Measurements from ENCODE around the gene LCMT1. TPM values are rescaled to one million over a fixed set of nuclear protein-coding genes. Genes with fewer than 3 reads are reported as not detected.
A peak's percentile ranks its signal among the peaks of the same experiment; 100 is the strongest.

Gene LCMT1
- total and polyA plus RNA-seq, 9 of the 15 experiments (the other 6 are each of a cell fraction or from before 2014, with no cell fraction given) = 20.0 to 42.8 (median 32.3) TPM

DNA sequence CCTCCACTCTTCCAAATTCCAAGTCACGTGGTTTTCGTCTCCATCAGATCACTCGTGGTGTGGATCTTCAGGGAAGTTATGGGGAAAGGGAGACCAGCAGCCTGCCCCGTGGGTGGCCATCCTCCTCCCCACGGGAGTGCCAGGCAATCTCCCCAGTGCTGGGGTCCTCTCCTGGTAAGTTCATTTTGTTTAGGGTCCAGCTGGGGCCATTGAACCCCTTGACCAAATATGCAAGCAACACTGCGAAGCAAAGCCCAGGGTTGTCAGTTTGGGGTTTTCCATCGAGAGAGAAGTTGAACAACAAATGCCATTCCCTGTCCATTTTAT lies 4.1 kb upstream of the LCMT1 start (continued):
- TF ChIP-seq, protein P1, sequence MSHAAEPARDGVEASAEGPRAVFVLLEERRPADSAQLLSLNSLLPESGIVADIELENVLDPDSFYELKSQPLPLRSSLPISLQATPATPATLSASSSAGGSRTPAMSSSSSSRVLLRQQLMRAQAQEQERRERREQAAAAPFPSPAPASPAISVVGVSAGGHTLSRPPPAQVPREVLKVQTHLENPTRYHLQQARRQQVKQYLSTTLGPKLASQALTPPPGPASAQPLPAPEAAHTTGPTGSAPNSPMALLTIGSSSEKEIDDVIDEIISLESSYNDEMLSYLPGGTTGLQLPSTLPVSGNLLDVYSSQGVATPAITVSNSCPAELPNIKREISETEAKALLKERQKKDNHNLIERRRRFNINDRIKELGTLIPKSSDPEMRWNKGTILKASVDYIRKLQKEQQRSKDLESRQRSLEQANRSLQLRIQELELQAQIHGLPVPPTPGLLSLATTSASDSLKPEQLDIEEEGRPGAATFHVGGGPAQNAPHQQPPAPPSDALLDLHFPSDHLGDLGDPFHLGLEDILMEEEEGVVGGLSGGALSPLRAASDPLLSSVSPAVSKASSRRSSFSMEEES (CRISPR knock-in tag; IDR thresholded peaks at IDR 0.05) = peak; percentile 92
- no peak for TF ChIP-seq NR1H2 (CRISPR knock-in tag; IDR thresholded peaks at IDR 0.05)
- TF ChIP-seq ZNF217 (CRISPR knock-in tag; IDR thresholded peaks at IDR 0.05) = no peak
- TF ChIP-seq, protein P2, sequence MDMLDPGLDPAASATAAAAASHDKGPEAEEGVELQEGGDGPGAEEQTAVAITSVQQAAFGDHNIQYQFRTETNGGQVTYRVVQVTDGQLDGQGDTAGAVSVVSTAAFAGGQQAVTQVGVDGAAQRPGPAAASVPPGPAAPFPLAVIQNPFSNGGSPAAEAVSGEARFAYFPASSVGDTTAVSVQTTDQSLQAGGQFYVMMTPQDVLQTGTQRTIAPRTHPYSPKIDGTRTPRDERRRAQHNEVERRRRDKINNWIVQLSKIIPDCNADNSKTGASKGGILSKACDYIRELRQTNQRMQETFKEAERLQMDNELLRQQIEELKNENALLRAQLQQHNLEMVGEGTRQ (CRISPR knock-in tag; IDR thresholded peaks at IDR 0.05) = peak; percentile 50
- TF ChIP-seq, protein P3, sequence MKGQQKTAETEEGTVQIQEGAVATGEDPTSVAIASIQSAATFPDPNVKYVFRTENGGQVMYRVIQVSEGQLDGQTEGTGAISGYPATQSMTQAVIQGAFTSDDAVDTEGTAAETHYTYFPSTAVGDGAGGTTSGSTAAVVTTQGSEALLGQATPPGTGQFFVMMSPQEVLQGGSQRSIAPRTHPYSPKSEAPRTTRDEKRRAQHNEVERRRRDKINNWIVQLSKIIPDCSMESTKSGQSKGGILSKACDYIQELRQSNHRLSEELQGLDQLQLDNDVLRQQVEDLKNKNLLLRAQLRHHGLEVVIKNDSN (CRISPR knock-in tag; IDR thresholded peaks at IDR 0.05) = 0 out of 2 replicates have a peak, but pooled peaks have one; percentile 52
- no peak for TF ChIP-seq NR3C1 (CRISPR knock-in tag; IDR thresholded peaks at IDR 0.05)
- peak; percentile 5; the same call in 1 of the 2 replicates for TF ChIP-seq L3MBTL2 (IDR thresholded peaks at IDR 0.05)
- no peak for TF ChIP-seq DIDO1 (tag; IDR thresholded peaks at IDR 0.05; ENCODE audit: low read depth)
- TF ChIP-seq KAT2B (IDR thresholded peaks at IDR 0.05; ENCODE audit: low read depth, low read length) = no peak
- TF ChIP-seq, protein P4, sequence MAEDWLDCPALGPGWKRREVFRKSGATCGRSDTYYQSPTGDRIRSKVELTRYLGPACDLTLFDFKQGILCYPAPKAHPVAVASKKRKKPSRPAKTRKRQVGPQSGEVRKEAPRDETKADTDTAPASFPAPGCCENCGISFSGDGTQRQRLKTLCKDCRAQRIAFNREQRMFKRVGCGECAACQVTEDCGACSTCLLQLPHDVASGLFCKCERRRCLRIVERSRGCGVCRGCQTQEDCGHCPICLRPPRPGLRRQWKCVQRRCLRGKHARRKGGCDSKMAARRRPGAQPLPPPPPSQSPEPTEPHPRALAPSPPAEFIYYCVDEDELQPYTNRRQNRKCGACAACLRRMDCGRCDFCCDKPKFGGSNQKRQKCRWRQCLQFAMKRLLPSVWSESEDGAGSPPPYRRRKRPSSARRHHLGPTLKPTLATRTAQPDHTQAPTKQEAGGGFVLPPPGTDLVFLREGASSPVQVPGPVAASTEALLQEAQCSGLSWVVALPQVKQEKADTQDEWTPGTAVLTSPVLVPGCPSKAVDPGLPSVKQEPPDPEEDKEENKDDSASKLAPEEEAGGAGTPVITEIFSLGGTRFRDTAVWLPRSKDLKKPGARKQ (CRISPR knock-in tag; IDR thresholded peaks at IDR 0.05) = no peak
- TF ChIP-seq, protein P5, sequence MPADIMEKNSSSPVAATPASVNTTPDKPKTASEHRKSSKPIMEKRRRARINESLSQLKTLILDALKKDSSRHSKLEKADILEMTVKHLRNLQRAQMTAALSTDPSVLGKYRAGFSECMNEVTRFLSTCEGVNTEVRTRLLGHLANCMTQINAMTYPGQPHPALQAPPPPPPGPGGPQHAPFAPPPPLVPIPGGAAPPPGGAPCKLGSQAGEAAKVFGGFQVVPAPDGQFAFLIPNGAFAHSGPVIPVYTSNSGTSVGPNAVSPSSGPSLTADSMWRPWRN (IDR thresholded peaks at IDR 0.05; ENCODE audit: low read depth) = no peak
- no peak for TF ChIP-seq ZC3H4 (CRISPR knock-in tag; IDR thresholded peaks at IDR 0.05; ENCODE audit: borderline replicate concordance)
- TF ChIP-seq SIN3A (IDR thresholded peaks at IDR 0.05; ENCODE audit: borderline replicate concordance in 2 of 2, control insufficient read depth in 1 of 2, low read depth in 2 of 2, low read length in 2 of 2) = 0 out of 4 replicates have a peak, but pooled peaks of 1 of the 2 experiments have one; percentile 2
- no peak for TF ChIP-seq HOXB6 (CRISPR knock-in tag; IDR thresholded peaks at IDR 0.05; ENCODE audit: borderline replicate concordance)

Data from K562 (cell line).